H9 (cell line): ENCODE results near the gene LAMA5. TPM values are rescaled to one million over a fixed set of nuclear protein-coding genes. Genes with fewer than 3 reads are reported as not detected.
A peak's percentile ranks its signal among the peaks of the same experiment; 100 is the strongest.

Experiments
- DNase-seq: peaks from one replicate; pipeline ENCODE4 v3.0.0-alpha.2; 2017
- H2AFZ ChIP-seq: one replicate; pipeline ENCODE4 v1.6.1; 2013; ENCODE audit warnings: mild to moderate bottlenecking, low read length, control low read depth, moderate library complexity
- H2AK5ac ChIP-seq: 2 replicates; pipeline ENCODE4 v1.6.1; 2013; ENCODE audit warnings: low read length, control low read depth, mixed read lengths; ENCODE audit not compliant: insufficient read length
- H2BK120ac ChIP-seq: one replicate; pipeline ENCODE4 v1.6.1; 2013; ENCODE audit warnings: low read depth, mild to moderate bottlenecking, low read length, control low read depth, inconsistent platforms; ENCODE audit not compliant: poor library complexity, severe bottlenecking
- H2BK12ac ChIP-seq: 2 replicates; pipeline ENCODE4 v1.6.1; 2013; ENCODE audit warnings: low read length, control low read depth, mixed read lengths, low read depth; ENCODE audit not compliant: insufficient read length
- H2BK15ac ChIP-seq: 2 replicates; pipeline ENCODE4 v1.6.1; 2013; ENCODE audit warnings: low read depth, low read length, control low read depth
- H2BK20ac ChIP-seq: one replicate; pipeline ENCODE4 v1.6.1; 2013; ENCODE audit warnings: low read depth, mild to moderate bottlenecking, low read length, control low read depth, inconsistent platforms; ENCODE audit not compliant: poor library complexity, severe bottlenecking
- H2BK5ac ChIP-seq: 2 replicates; pipeline ENCODE4 v1.6.1; 2013; ENCODE audit warnings: low read length, control low read depth, mixed read lengths; ENCODE audit not compliant: insufficient read length
- H3K14ac ChIP-seq: 2 replicates; pipeline ENCODE4 v1.6.1; 2013; ENCODE audit warnings: low read length, control low read depth; ENCODE audit not compliant: insufficient read depth
- H3K18ac ChIP-seq: 2 replicates; pipeline ENCODE4 v1.6.1; 2013; ENCODE audit warnings: low read depth, mild to moderate bottlenecking, mixed read lengths, low read length, control low read depth; ENCODE audit not compliant: insufficient read length
- H3K23ac ChIP-seq: 2 replicates; pipeline ENCODE4 v1.6.1; 2013; ENCODE audit warnings: low read length, control low read depth, mixed read lengths, low read depth; ENCODE audit not compliant: insufficient read length
- H3K23me2 ChIP-seq: 2 replicates; pipeline ENCODE4 v1.6.1; 2013; ENCODE audit warnings: low read depth, mild to moderate bottlenecking, mixed read lengths, low read length, control low read depth; ENCODE audit not compliant: insufficient read length, poor library complexity, severe bottlenecking
- H3K27ac ChIP-seq: 2 replicates; pipeline ENCODE4 v1.5.1; 2013; ENCODE audit warnings: low read length, control low read depth, mixed read lengths, low read depth; ENCODE audit not compliant: insufficient read length
- H3K27me3 ChIP-seq: 2 replicates; pipeline ENCODE4 v1.6.1; 2013; ENCODE audit warnings: low read length, control low read depth, inconsistent platforms; ENCODE audit not compliant: insufficient read depth
- H3K4ac ChIP-seq: 2 replicates; pipeline ENCODE4 v1.6.1; 2013; ENCODE audit warnings: low read depth, mild to moderate bottlenecking, control low read depth, inconsistent platforms, low read length, moderate library complexity
- H3K4me1 ChIP-seq: 2 replicates; pipeline ENCODE4 v1.6.1; 2013; ENCODE audit warnings: low read length, control low read depth, inconsistent platforms; ENCODE audit not compliant: insufficient read depth
- H3K4me2 ChIP-seq: 2 replicates; pipeline ENCODE4 v1.6.1; 2013; ENCODE audit warnings: low read length, control low read depth, mixed read lengths; ENCODE audit not compliant: insufficient read length, insufficient read depth
- H3K56ac ChIP-seq: 2 replicates; pipeline ENCODE4 v1.6.1; 2013; ENCODE audit warnings: low read depth, mild to moderate bottlenecking, mixed read lengths, low read length, control low read depth; ENCODE audit not compliant: insufficient read length
- H3K79me1 ChIP-seq: 2 replicates; pipeline ENCODE4 v1.6.1; 2013; ENCODE audit warnings: low read depth, mild to moderate bottlenecking, moderate library complexity, low read length, control low read depth, inconsistent platforms; ENCODE audit not compliant: insufficient read depth, poor library complexity, severe bottlenecking
- H3K79me2 ChIP-seq: 2 replicates; pipeline ENCODE4 v1.6.1; 2013; ENCODE audit warnings: low read length, control low read depth, inconsistent platforms; ENCODE audit not compliant: insufficient read depth
- H3K9ac ChIP-seq: 2 replicates; pipeline ENCODE4 v1.6.1; 2013; ENCODE audit warnings: low read length, control low read depth, mixed read lengths; ENCODE audit not compliant: insufficient read length; ENCODE audit errors: extremely low read depth
- H3K9me3 ChIP-seq: one replicate; pipeline ENCODE4 v1.6.1; 2013; ENCODE audit warnings: low read depth, low read length, inconsistent platforms; ENCODE audit not compliant: control insufficient read depth
- H3T11ph ChIP-seq: one replicate; pipeline ENCODE4 v1.6.1; 2013; ENCODE audit warnings: mild to moderate bottlenecking, low read length, control low read depth, inconsistent platforms
- H4K20me1 ChIP-seq: one replicate; pipeline ENCODE4 v1.6.1; 2013; ENCODE audit not compliant: control insufficient read depth, insufficient read length, insufficient read depth
- H4K5ac ChIP-seq: 2 replicates; pipeline ENCODE4 v1.6.1; 2013; ENCODE audit warnings: low read depth, mild to moderate bottlenecking, mixed read lengths, low read length, control low read depth; ENCODE audit not compliant: insufficient read length
- H4K8ac ChIP-seq: replicated peaks from 2 replicates; pipeline ENCODE4 v1.6.1; 2013; ENCODE audit warnings: low read length, control low read depth, mixed read lengths, low read depth; ENCODE audit not compliant: insufficient read length
- H4K91ac ChIP-seq: 2 replicates; pipeline ENCODE4 v1.6.1; 2013; ENCODE audit warnings: low read depth, mild to moderate bottlenecking, moderate library complexity, mixed read lengths, low read length, control low read depth; ENCODE audit not compliant: insufficient read length
- H3K27ac Mint-ChIP-seq, 3 experiments: 2 replicates in 2 of 3; 3 replicates in 1 of 3; pipeline ENCODE4 v1.8.0; 2020 to 2021; ENCODE audit warnings: mixed read lengths in 3 of 3, mild to moderate bottlenecking in 1 of 3, moderate library complexity in 1 of 3
- H3K27me3 Mint-ChIP-seq: 2 replicates; pipeline ENCODE4 v1.8.0; 2021; ENCODE audit warnings: low read depth, mild to moderate bottlenecking, moderate library complexity, mixed read lengths
- H3K36me3 Mint-ChIP-seq, 3 experiments: 2 replicates in 2 of 3; 3 replicates in 1 of 3; pipeline ENCODE4 v1.8.0; 2020 to 2021; ENCODE audit warnings: low read depth in 3 of 3, mixed read lengths in 3 of 3; ENCODE audit not compliant: insufficient read depth in 1 of 3
- H3K4me1 Mint-ChIP-seq, 2 experiments: 2 replicates each; pipeline ENCODE4 v1.8.0; 2020; ENCODE audit warnings: mixed read lengths in 2 of 2
- H3K4me3 Mint-ChIP-seq, 2 experiments: 2 replicates in 1 of 2; 3 replicates in 1 of 2; pipeline ENCODE4 v1.8.0; 2020 to 2021; ENCODE audit warnings: mild to moderate bottlenecking in 2 of 2, mixed read lengths in 2 of 2, moderate library complexity in 1 of 2
- H3K9me3 Mint-ChIP-seq, 2 experiments: 2 replicates in 1 of 2; 3 replicates in 1 of 2; pipeline ENCODE4 v1.8.0; 2020; ENCODE audit warnings: mild to moderate bottlenecking in 2 of 2, mixed read lengths in 2 of 2, moderate library complexity in 1 of 2
- WGBS: extraction: QIAGEN DNeasy Blood & Tissue Kit; methylation state at CpG from one replicate; pipeline ENCODE4 v1.1.7; 2013; ENCODE audit warnings: missing lambda C conversion rate, low lambda C conversion rate, mixed read lengths; ENCODE audit not compliant: insufficient read length; ENCODE audit errors: extremely low coverage; 5-methylcytosine and 5-hydroxymethylcytosine counted together
- total RNA-seq: library from RNA; stranded (reverse); gene quantifications from 2 replicates; pipeline ENCODE4 v1.2.1, GENCODE V29; 2021
- TF ChIP-seq, protein P1 (sequence below): fragments of 200-600 bp; sonication (generic); conservative IDR thresholded peaks from 3 replicates; pipeline ENCODE4 v1.8.0; 2021; ENCODE audit warnings: antibody characterized with exemption, mild to moderate bottlenecking

Gene LAMA5
- total RNA-seq, 1 experiment from 2014 or later, result 200 TPM

DNA sequence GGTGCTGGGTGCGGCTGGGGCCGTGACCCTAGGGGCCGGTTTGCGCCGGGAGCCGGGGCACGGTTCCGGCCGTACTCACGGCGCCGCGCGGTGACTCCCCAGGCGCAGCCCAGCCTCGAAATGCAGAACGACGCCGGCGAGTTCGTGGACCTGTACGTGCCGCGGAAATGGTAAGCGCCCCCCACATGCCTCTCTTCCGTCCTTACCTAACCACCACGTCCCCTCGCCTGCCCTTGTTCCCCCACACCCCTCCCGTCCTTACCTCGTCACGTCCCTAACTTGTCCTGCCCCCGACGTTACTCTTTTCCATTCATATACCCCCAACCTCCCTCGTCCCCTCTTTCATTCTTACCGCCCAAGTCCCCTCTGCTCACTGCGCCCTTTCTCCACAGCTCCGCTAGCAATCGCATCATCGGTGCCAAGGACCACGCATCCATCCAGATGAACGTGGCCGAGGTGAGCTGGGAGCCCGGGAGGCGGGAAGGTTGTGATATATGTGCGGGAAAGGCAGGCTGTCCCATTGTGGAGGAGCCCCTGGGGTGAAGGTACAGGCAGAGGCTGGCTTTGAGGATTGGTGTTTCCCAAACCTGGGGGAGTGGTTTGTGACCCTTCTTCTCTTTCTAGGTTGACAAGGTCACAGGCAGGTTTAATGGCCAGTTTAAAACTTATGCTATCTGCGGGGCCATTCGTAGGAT is 20.3 kb upstream of the LAMA5 start:
- Histone ChIP-seq H3K4me2 (peak overlapping the region; percentile 89), H2BK15ac (no peak overlapping the region), H2BK12ac (no peak overlapping the region), H3K9ac (peak overlapping the region; percentile 94), H3K23ac (no peak overlapping the region), H3K23me2 (peaks cover 14% of the 10 kb centered on the region), H2AK5ac (no peak overlapping the region), H4K20me1 (no peaks in the 10 kb centered on the region), H4K8ac (no peak overlapping the region), H3K56ac (no peak overlapping the region), H3K4me1 (no peaks in the 10 kb centered on the region), H3K18ac (peak overlapping the region; percentile 52), H2BK5ac (no peak overlapping the region), H3K79me2 (peaks cover 10% of the 10 kb centered on the region; the same call in 1 of the 2 replicates), H3K27me3 (no peaks in the 10 kb centered on the region), H3K14ac (peak overlapping the region; percentile 74), H2BK120ac (no peak overlapping the region), H3K9me3 (no peaks in the 10 kb centered on the region), H3K79me1 (peaks cover 8% of the 10 kb centered on the region), H3T11ph (no peak overlapping the region), H4K5ac (no peak overlapping the region), H2BK20ac (no peak overlapping the region), H3K4ac (no peak overlapping the region), H3K27ac (no peak overlapping the region), H2AFZ (no peak overlapping the region), H4K91ac (no peak overlapping the region)
- TF ChIP-seq, protein P1, sequence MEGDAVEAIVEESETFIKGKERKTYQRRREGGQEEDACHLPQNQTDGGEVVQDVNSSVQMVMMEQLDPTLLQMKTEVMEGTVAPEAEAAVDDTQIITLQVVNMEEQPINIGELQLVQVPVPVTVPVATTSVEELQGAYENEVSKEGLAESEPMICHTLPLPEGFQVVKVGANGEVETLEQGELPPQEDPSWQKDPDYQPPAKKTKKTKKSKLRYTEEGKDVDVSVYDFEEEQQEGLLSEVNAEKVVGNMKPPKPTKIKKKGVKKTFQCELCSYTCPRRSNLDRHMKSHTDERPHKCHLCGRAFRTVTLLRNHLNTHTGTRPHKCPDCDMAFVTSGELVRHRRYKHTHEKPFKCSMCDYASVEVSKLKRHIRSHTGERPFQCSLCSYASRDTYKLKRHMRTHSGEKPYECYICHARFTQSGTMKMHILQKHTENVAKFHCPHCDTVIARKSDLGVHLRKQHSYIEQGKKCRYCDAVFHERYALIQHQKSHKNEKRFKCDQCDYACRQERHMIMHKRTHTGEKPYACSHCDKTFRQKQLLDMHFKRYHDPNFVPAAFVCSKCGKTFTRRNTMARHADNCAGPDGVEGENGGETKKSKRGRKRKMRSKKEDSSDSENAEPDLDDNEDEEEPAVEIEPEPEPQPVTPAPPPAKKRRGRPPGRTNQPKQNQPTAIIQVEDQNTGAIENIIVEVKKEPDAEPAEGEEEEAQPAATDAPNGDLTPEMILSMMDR, result no peak
- WGBS, result no CpG with 5 or more reads among the region's 47 CpGs
- peaks cover 27 to 43% (median 37%) of the 10 kb centered on the region in 3 experiments for H3K36me3 Mint-ChIP-seq
- peaks cover 25 to 36% of the 10 kb centered on the region in 2 experiments for H3K4me1 Mint-ChIP-seq
- peak overlapping the region; percentile 89 to 97 for H3K4me3 Mint-ChIP-seq
- peak overlapping the region; percentile 91 to 96 (median 92); a peak in 6 of 7 replicates for H3K27ac Mint-ChIP-seq
- no peak for DNase-seq
- H3K27me3 Mint-ChIP-seq, result peaks cover 2% of the 10 kb centered on the region; the same call in 1 of the 2 replicates
- no peaks in the 10 kb centered on the region; a peak in 2 of 5 replicates for H3K9me3 Mint-ChIP-seq
